Measurements from ENCODE around the gene MCRIP2. TPM values are rescaled to one million over a fixed set of nuclear protein-coding genes. Genes with fewer than 3 reads are reported as not detected.

Gene MCRIP2
- total and polyA plus RNA-seq, 9 of the 15 experiments (the other 6 are each of a cell fraction or from before 2014, with no cell fraction given): 0.80 to 120 (median 35.2) TPM

DNA sequence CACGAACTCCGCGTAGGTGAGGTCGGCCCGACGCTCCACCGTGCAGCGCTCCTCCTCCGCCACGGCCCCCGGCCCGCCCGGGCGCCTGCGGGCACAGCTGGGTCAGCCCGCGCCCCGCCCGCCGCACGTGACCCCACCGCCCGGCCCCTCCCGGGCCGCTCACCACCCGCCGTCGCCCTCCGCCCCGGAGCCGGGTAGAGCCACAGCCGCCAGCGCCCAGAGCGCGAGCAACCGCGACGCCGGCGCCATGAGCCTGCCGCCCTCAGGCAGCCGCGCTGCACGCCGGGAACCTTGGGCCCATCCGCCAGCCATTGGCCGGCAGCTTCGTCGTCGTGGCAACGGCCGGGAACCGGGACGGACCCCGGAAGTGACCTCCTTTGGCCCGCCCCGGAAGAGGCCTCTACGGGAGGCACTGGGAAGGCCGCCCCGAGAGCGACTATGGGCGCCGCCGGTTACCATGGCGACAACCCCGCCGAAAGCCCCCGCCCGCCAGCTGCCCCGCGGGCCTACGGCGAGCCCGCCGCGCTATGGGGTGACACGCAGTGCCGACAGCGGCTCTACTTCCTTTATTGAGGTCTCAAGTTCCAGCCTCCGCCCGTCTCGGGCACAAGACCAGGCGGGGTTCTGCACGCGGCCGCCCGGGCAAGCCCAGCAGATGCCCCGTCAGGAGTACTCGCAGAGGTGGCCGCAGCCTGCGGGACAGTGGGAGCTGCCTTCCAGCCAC, 42.6 kb downstream of the MCRIP2 start, which contains the start of gene JMJD8 (continued):
- TF ChIP-seq, protein P1, sequence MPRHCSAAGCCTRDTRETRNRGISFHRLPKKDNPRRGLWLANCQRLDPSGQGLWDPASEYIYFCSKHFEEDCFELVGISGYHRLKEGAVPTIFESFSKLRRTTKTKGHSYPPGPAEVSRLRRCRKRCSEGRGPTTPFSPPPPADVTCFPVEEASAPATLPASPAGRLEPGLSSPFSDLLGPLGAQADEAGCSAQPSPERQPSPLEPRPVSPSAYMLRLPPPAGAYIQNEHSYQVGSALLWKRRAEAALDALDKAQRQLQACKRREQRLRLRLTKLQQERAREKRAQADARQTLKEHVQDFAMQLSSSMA (CRISPR knock-in tag; IDR thresholded peaks at IDR 0.05): peak; percentile 63
- TF ChIP-seq, protein P2, sequence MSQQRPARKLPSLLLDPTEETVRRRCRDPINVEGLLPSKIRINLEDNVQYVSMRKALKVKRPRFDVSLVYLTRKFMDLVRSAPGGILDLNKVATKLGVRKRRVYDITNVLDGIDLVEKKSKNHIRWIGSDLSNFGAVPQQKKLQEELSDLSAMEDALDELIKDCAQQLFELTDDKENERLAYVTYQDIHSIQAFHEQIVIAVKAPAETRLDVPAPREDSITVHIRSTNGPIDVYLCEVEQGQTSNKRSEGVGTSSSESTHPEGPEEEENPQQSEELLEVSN (IDR thresholded peaks at IDR 0.05; ENCODE audit: borderline replicate concordance in 1 of 2, extremely low read depth in 1 of 2, insufficient read depth in 1 of 2, insufficient read length in 1 of 2, low read depth in 1 of 2, low read length in 1 of 2, poor library complexity in 1 of 2, severe bottlenecking in 1 of 2): peak; percentile 99
- no peak for TF ChIP-seq FOXJ2 (tag; IDR thresholded peaks at IDR 0.05)
- TF ChIP-seq ADNP (tag; IDR thresholded peaks at IDR 0.05): no peak
- no peak for TF ChIP-seq RBM15 (IDR thresholded peaks at IDR 0.05; ENCODE audit: insufficient read depth, low read length)
- TF ChIP-seq TEAD2 (tag; IDR thresholded peaks at IDR 0.05): no peak
- no peak for TF ChIP-seq ZZZ3 (IDR thresholded peaks at IDR 0.05)
- TF ChIP-seq PHB (CRISPR knock-in tag; IDR thresholded peaks at IDR 0.05): 0 out of 2 replicates have a peak, but pooled peaks have one; percentile 30
- TF ChIP-seq, protein P3, sequence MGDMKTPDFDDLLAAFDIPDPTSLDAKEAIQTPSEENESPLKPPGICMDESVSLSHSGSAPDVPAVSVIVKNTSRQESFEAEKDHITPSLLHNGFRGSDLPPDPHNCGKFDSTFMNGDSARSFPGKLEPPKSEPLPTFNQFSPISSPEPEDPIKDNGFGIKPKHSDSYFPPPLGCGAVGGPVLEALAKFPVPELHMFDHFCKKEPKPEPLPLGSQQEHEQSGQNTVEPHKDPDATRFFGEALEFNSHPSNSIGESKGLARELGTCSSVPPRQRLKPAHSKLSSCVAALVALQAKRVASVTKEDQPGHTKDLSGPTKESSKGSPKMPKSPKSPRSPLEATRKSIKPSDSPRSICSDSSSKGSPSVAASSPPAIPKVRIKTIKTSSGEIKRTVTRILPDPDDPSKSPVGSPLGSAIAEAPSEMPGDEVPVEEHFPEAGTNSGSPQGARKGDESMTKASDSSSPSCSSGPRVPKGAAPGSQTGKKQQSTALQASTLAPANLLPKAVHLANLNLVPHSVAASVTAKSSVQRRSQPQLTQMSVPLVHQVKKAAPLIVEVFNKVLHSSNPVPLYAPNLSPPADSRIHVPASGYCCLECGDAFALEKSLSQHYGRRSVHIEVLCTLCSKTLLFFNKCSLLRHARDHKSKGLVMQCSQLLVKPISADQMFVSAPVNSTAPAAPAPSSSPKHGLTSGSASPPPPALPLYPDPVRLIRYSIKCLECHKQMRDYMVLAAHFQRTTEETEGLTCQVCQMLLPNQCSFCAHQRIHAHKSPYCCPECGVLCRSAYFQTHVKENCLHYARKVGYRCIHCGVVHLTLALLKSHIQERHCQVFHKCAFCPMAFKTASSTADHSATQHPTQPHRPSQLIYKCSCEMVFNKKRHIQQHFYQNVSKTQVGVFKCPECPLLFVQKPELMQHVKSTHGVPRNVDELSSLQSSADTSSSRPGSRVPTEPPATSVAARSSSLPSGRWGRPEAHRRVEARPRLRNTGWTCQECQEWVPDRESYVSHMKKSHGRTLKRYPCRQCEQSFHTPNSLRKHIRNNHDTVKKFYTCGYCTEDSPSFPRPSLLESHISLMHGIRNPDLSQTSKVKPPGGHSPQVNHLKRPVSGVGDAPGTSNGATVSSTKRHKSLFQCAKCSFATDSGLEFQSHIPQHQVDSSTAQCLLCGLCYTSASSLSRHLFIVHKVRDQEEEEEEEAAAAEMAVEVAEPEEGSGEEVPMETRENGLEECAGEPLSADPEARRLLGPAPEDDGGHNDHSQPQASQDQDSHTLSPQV (IDR thresholded peaks at IDR 0.05): peak; percentile 80
- TF ChIP-seq SIN3A (IDR thresholded peaks at IDR 0.05; ENCODE audit: borderline replicate concordance in 2 of 2, control insufficient read depth in 1 of 2, low read depth in 2 of 2, low read length in 2 of 2): peak; percentile 40 to 90; a peak in 3 of 4 replicates
- TF ChIP-seq MXI1 (IDR thresholded peaks at IDR 0.05; ENCODE audit: low read depth, low read length): peak; percentile 94
- TF ChIP-seq SIRT6 (IDR thresholded peaks at IDR 0.05; ENCODE audit: low read depth, low read length): no peak
- TF ChIP-seq ZBTB7A (IDR thresholded peaks at IDR 0.05; ENCODE audit: borderline replicate concordance, control insufficient read depth, low read depth, low read length): no peak; the same call in 1 of the 2 replicates
- no peak; the same call in 1 of the 2 replicates for TF ChIP-seq SOX6 (IDR thresholded peaks at IDR 0.05)
- 0 out of 2 replicates have a peak, but pooled peaks have one; percentile 26 for TF ChIP-seq TEAD4 (IDR thresholded peaks at IDR 0.05; ENCODE audit: low read length)
- TF ChIP-seq TEAD4 (CRISPR knock-in tag; IDR thresholded peaks at IDR 0.05; ENCODE audit: borderline replicate concordance): no peak
- peak; percentile 97 for TF ChIP-seq RBM25 (IDR thresholded peaks at IDR 0.05; ENCODE audit: low read depth, low read length, severe bottlenecking)
- TF ChIP-seq POLR2AphosphoS5 (IDR thresholded peaks at IDR 0.05; ENCODE audit: control insufficient read depth, insufficient read depth, low read depth, low read length): peak; percentile 79; the same call in 1 of the 2 replicates
- no peak for TF ChIP-seq CEBPG (CRISPR knock-in tag; IDR thresholded peaks at IDR 0.05)
- no peak for TF ChIP-seq CEBPG (tag; conservative IDR thresholded peaks at IDR 0.05 in 1 of 2, IDR thresholded peaks at IDR 0.05 in 1 of 2)
- no peak for TF ChIP-seq HIVEP1 (CRISPR knock-in tag; IDR thresholded peaks at IDR 0.05)
- TF ChIP-seq GATAD2A (IDR thresholded peaks at IDR 0.05): 0 out of 2 replicates have a peak, but pooled peaks have one; percentile 24
